ENCODE measurements around the gene CDH26.

DNA sequence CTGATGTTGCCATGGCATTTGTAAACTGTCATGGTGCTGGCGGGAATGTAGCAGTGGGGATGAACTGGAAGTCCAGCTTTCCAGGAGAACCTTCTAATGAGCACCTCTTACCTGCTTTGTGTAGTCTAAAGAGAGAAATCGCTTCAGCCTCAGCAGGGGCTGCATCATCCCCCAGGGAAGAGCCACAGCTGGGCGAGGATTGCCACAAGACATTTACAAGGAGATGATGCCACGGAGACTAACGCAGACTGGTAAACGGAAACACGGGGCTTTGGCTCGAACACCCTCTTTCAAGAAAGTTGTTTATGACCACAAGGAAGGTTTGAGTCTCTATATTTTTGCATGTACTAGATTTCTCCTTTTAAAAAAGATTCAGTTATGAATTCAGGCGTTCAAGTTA lies 72.9 kb downstream of the CDH26 start:
- TF ChIP-seq CTCF (conservative IDR thresholded peaks at IDR 0.05) (no peak), ZFX (IDR thresholded peaks at IDR 0.05) (no peak)

Measured in C4-2B (cell line).